Erythroblast (primary cell): ENCODE results near the gene ALPP.

Source experiments
- GATA1 ChIP-seq: IDR thresholded peaks from 2 replicates; pipeline ENCODE4 v1.6.1; 2011; ENCODE audit warnings: low read depth, mild to moderate bottlenecking, control low read depth, low read length, moderate library complexity
- POLR2A ChIP-seq: IDR thresholded peaks from 2 replicates; pipeline ENCODE4 v1.6.1; 2011; ENCODE audit warnings: mild to moderate bottlenecking, low read length

- TF ChIP-seq POLR2A (no peak), GATA1 (no peak)
Measured at GRCh38 chr2:232340171-232340935, 38.2 kb upstream of the ALPP start.
